Heart left ventricle (tissue), 13 donors: Measurements from ENCODE around the gene SDF2L1.

Experiments used
- CTCF ChIP-seq, 12 donors: fragments of 200-600 bp; sonication (generic) in 4 of 12; IDR thresholded peaks; one replicate each; pipeline versions ENCODE4 v1.5.0 to v1.8.0; 2018 to 2022; ENCODE audit warnings: antibody characterized with exemption in 12 of 12, mild to moderate bottlenecking in 5 of 12
- POLR2A ChIP-seq, 2 donors: fragments of 450-650 bp; IDR thresholded peaks; one replicate each; pipeline ENCODE4 v1.6.1; 2017; ENCODE audit warnings: antibody characterized with exemption in 2 of 2, mild to moderate bottlenecking in 2 of 2, moderate library complexity in 2 of 2
- donor health status: ischemic (EF 13 %, LVEDD 7.1; RV severe dilation, severe dysfunction).
- donor health status: DM: no; HTN: yes; CAD: no.
- donor health status: DM: no; HTN: no; CAD: no.
- donor health status: ischemic (EF 25% LVEDD 6.9; RV normal size, moderate dysfunction).
- donor health status: ischemic (EF 25% LVEDD 5.7; RV mildly dilated, moderate dysfunction).
- donor health status: ischemic (EF 35%, LVEDD 5.7; RV mildly dilated, moderate dysfunction).
- donor health status: nonischemic (EF 11% LVEDD 7.7; RV severe dilation, severe dysfunction).
- donor health status: DM: yes; HTN: yes; CAD: no.
- donor health status: PGD.
- donor health status: ischemic (EF 29% LVEDD 5.4; RV normal size, mild dysfunction).
- donor health status: nonischemic (EF 23%, LVEDD 6.1; RV moderate dilation, normal function).

DNA sequence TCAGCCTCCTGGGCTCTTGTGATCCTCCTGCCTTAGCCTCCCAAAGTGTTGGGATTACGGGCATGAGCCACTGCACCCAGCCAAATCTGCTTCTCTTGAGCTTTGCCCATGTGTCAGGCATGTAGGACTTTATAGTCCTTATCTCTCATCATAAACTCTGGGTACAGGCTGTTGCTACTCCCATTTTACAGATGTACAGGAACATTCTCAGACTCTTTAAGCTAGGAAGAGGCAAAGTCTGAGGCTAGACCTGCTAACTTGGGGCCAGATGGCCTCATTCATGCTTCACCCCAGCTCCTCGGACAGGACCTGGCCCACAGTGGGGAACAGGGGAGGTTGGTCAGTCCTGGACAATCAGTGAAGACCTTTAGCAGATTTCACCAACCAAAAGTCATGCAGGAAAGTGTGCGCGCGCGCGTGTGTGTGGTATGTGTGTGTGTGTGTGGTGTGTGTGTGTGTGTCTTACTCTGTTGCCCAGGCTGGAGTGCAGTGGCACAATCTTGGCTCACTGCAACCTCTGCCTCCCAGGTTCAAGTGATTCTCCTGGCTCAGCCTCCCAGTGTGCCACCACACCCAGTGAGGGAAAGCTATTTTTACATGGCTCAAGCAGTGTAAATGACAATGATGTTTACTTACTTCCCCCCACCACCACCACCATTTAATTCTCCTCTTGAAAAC lies 36.1 kb upstream of the SDF2L1 start:
- TF ChIP-seq CTCF (IDR thresholded peaks at IDR 0.05): no peak
- TF ChIP-seq POLR2A (IDR thresholded peaks at IDR 0.05): no peak
